ENCODE data around the gene CXADR. TPM values are rescaled to one million over a fixed set of nuclear protein-coding genes. Genes with fewer than 3 reads are reported as not detected.

CXADR gene
- total and polyA plus RNA-seq, 4 donors, result 8.5 to 46.4 (median 26.5) TPM

DNA sequence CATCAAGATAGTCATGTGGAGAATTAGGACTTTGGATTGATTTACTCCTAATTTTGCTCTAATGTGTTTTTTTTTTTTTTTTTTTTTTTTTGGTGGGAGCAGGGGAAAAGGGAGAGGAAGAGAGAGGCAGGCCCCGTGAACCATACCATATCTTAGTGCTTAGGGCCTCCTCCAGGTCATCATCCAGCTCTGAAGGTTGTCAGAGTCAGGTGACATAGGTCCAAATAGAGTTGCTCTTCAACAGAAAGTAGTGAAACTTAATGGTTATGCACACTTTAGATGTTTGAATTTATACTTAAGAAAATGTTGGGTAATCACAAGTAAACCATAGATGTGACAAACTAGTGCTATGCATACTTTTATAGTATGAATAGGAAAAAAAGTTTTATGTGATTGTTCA, 32.2 kb downstream of the CXADR start:
- no peak overlapping the region for H3K4me3 ChIP-seq (ENCODE audit: low read depth in 1 of 3, low read length in 3 of 3)
- H3K9me3 ChIP-seq (ENCODE audit: control insufficient read depth in 4 of 4, low read length in 3 of 4), result no peaks in the 10 kb centered on the region
- no peak overlapping the region for H3K27ac ChIP-seq (ENCODE audit: low read depth in 1 of 2, low read length in 2 of 2)
- no peak overlapping the region for H3K9ac ChIP-seq (ENCODE audit: low read depth in 1 of 2, low read length in 2 of 2)
- no peak for DNase-seq (ENCODE audit: low spot score)
- peaks cover 0 to 11% (median 2%) of the 10 kb centered on the region in 4 donors for H3K36me3 ChIP-seq (ENCODE audit: control insufficient read depth in 4 of 4, insufficient read depth in 3 of 4, low read depth in 1 of 4, low read length in 3 of 4)
- no peaks in the 10 kb centered on the region for H3K27me3 ChIP-seq (ENCODE audit: control insufficient read depth in 4 of 4, insufficient read depth in 4 of 4, low read length in 3 of 4)
- H3K4me1 ChIP-seq (ENCODE audit: control insufficient read depth in 4 of 4, insufficient read depth in 4 of 4, low read length in 3 of 4), result peaks cover 4 to 47% (median 38%) of the 10 kb centered on the region in 4 donors
- TF ChIP-seq NR2F2 (IDR thresholded peaks at IDR 0.05) (no peak), FOXA1 (IDR thresholded peaks at IDR 0.05) (no peak), GABPA (IDR thresholded peaks at IDR 0.05 in 1 of 2, conservative IDR thresholded peaks at IDR 0.05 in 1 of 2) (no peak), EGR1 (IDR thresholded peaks at IDR 0.05; ENCODE audit: low read depth in 2 of 2) (no peak)
- TF ChIP-seq, protein P1, sequence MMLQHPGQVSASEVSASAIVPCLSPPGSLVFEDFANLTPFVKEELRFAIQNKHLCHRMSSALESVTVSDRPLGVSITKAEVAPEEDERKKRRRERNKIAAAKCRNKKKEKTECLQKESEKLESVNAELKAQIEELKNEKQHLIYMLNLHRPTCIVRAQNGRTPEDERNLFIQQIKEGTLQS (IDR thresholded peaks at IDR 0.05), result no peak
- TF ChIP-seq, protein P2, sequence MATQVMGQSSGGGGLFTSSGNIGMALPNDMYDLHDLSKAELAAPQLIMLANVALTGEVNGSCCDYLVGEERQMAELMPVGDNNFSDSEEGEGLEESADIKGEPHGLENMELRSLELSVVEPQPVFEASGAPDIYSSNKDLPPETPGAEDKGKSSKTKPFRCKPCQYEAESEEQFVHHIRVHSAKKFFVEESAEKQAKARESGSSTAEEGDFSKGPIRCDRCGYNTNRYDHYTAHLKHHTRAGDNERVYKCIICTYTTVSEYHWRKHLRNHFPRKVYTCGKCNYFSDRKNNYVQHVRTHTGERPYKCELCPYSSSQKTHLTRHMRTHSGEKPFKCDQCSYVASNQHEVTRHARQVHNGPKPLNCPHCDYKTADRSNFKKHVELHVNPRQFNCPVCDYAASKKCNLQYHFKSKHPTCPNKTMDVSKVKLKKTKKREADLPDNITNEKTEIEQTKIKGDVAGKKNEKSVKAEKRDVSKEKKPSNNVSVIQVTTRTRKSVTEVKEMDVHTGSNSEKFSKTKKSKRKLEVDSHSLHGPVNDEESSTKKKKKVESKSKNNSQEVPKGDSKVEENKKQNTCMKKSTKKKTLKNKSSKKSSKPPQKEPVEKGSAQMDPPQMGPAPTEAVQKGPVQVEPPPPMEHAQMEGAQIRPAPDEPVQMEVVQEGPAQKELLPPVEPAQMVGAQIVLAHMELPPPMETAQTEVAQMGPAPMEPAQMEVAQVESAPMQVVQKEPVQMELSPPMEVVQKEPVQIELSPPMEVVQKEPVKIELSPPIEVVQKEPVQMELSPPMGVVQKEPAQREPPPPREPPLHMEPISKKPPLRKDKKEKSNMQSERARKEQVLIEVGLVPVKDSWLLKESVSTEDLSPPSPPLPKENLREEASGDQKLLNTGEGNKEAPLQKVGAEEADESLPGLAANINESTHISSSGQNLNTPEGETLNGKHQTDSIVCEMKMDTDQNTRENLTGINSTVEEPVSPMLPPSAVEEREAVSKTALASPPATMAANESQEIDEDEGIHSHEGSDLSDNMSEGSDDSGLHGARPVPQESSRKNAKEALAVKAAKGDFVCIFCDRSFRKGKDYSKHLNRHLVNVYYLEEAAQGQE (IDR thresholded peaks at IDR 0.05), result no peak
- 90% methylated on average over 1 of the region's 1 CpG for WGBS

DNA sequence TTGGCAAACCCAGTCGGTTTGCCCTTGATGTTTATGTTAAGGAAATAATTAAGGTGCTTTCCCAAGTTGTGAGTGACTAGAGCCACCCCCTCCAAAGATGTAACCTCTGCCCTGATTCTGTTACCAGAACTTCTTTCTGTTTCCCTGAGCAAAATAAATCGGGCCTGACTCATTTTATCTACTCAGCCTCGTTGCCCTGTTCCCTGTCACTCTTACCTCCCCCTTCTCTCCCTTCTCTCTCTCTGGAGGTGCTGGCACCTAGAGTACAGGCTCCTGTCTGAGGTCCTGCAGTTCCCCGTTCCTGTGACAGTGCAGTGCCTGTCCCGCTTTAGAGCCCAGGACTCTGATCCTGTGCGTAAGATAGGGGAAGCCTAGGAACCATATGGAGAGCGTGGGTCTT, 35.4 kb downstream of the CXADR start:
- H3K9ac ChIP-seq (ENCODE audit: low read depth in 1 of 2, low read length in 2 of 2), result no peak overlapping the region
- H3K27ac ChIP-seq (ENCODE audit: low read depth in 1 of 2, low read length in 2 of 2), result no peak overlapping the region
- no peak overlapping the region for H3K4me3 ChIP-seq (ENCODE audit: low read depth in 1 of 3, low read length in 3 of 3)
- 78% methylated on average over 7 of the region's 7 CpGs for WGBS
- DNase-seq (ENCODE audit: low spot score), result no peak
- H3K36me3 ChIP-seq (ENCODE audit: control insufficient read depth in 4 of 4, insufficient read depth in 3 of 4, low read depth in 1 of 4, low read length in 3 of 4), result peaks cover 0 to 11% (median 4%) of the 10 kb centered on the region in 4 donors
- peaks cover 0 to 27% (median 17%) of the 10 kb centered on the region in 4 donors for H3K4me1 ChIP-seq (ENCODE audit: control insufficient read depth in 4 of 4, insufficient read depth in 4 of 4, low read length in 3 of 4)
- H3K27me3 ChIP-seq (ENCODE audit: control insufficient read depth in 4 of 4, insufficient read depth in 4 of 4, low read length in 3 of 4), result no peaks in the 10 kb centered on the region
- H3K9me3 ChIP-seq (ENCODE audit: control insufficient read depth in 4 of 4, low read length in 3 of 4), result no peaks in the 10 kb centered on the region
- TF ChIP-seq, protein P2 (IDR thresholded peaks at IDR 0.05), result no peak
- TF ChIP-seq HNF4G (IDR thresholded peaks at IDR 0.05), result no peak
- TF ChIP-seq SP1 (IDR thresholded peaks at IDR 0.05), result no peak
- TF ChIP-seq TAF1 (conservative IDR thresholded peaks at IDR 0.05), result no peak
- no peak for TF ChIP-seq GABPA (IDR thresholded peaks at IDR 0.05 in 1 of 2, conservative IDR thresholded peaks at IDR 0.05 in 1 of 2)
- no peak for TF ChIP-seq RAD21 (IDR thresholded peaks at IDR 0.05)
- no peak for TF ChIP-seq YY1 (IDR thresholded peaks at IDR 0.05)
- TF ChIP-seq, protein P1 (IDR thresholded peaks at IDR 0.05), result no peak
- TF ChIP-seq MAX (IDR thresholded peaks at IDR 0.05), result no peak
- TF ChIP-seq, protein P3, sequence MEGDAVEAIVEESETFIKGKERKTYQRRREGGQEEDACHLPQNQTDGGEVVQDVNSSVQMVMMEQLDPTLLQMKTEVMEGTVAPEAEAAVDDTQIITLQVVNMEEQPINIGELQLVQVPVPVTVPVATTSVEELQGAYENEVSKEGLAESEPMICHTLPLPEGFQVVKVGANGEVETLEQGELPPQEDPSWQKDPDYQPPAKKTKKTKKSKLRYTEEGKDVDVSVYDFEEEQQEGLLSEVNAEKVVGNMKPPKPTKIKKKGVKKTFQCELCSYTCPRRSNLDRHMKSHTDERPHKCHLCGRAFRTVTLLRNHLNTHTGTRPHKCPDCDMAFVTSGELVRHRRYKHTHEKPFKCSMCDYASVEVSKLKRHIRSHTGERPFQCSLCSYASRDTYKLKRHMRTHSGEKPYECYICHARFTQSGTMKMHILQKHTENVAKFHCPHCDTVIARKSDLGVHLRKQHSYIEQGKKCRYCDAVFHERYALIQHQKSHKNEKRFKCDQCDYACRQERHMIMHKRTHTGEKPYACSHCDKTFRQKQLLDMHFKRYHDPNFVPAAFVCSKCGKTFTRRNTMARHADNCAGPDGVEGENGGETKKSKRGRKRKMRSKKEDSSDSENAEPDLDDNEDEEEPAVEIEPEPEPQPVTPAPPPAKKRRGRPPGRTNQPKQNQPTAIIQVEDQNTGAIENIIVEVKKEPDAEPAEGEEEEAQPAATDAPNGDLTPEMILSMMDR (IDR thresholded peaks at IDR 0.05; ENCODE audit: low read depth, low read length, missing input control), result no peak
